Heart right ventricle (tissue), 16 donors: ENCODE measurements around the gene ALG3. TPM values are rescaled to one million over a fixed set of nuclear protein-coding genes. Genes with fewer than 3 reads are reported as not detected.

ENCODE experiments used
- ATAC-seq, 8 donors: fragments of 200-7000 bp; cut with Tn5 transposase; one replicate each; pipeline ENCODE4 v1.9.1; 2020; ENCODE audit warnings: mild to moderate bottlenecking in 8 of 8, moderate library complexity in 8 of 8, moderate number of reproducible peaks in 1 of 8
- DNase-seq, 2 donors: peaks; one replicate each; pipeline ENCODE4 v3.0.0-alpha.2; 2020
- H3K27ac ChIP-seq, 10 donors: fragments of 200-600 bp; sonication (generic) in 2 of 10; one replicate each; pipeline versions ENCODE4 v1.5.0 to v1.8.0; 2020 to 2022; ENCODE audit warnings: mild to moderate bottlenecking in 3 of 10
- H3K27me3 ChIP-seq, 7 donors: fragments of 200-600 bp; one replicate each; pipeline ENCODE4 v1.8.0; 2021 to 2022; ENCODE audit warnings: mild to moderate bottlenecking in 2 of 7
- H3K36me3 ChIP-seq, 9 donors: fragments of 200-600 bp; sonication (generic) in 1 of 9; one replicate each; pipeline versions ENCODE4 v1.5.0 to v1.8.0; 2020 to 2022; ENCODE audit warnings: mild to moderate bottlenecking in 2 of 9
- H3K4me1 ChIP-seq, 9 donors: fragments of 200-600 bp; sonication (generic) in 1 of 9; one replicate each; pipeline versions ENCODE4 v1.5.0 to v1.8.0; 2020 to 2022; ENCODE audit warnings: mild to moderate bottlenecking in 4 of 9
- H3K4me3 ChIP-seq, 10 donors: fragments of 200-600 bp; sonication (generic) in 2 of 10; one replicate each; pipeline versions ENCODE4 v1.5.0 to v1.8.0; 2020 to 2022; ENCODE audit warnings: mild to moderate bottlenecking in 7 of 10, moderate library complexity in 2 of 10
- H3K9me3 ChIP-seq, 11 donors: fragments of 200-600 bp in 10 of 11; sonication (generic) in 2 of 11; one replicate each; pipeline versions ENCODE4 v1.5.0 to v1.8.0; 2013 to 2022; ENCODE audit warnings: mild to moderate bottlenecking in 2 of 11, control low read depth in 1 of 11, moderate library complexity in 1 of 11
- WGBS, 2 donors: extraction: QIAGEN DNeasy Blood & Tissue Kit; methylation state at CpG; one replicate each; pipeline ENCODE4 v1.1.7; 2013; ENCODE audit warnings: inconsistent platforms in 1 of 2; 5-methylcytosine and 5-hydroxymethylcytosine counted together
- intact Hi-C, 10 donors: fragments of 100-400 bp; cut with DNase I; formaldehyde crosslinking; loops; one replicate each; pipeline versions ENCODE4 v1.11.1 to v1.14.2; 2022
- polyA plus RNA-seq, 2 donors: library from polyadenylated mRNA; stranded (reverse); fragments of 200-250 nt; gene quantifications; one replicate each; pipeline ENCODE4 v1.2.3, GENCODE V29; 2013
- total RNA-seq, 10 donors: library from RNA; stranded (reverse); fragmentation: NEBNext Ultra II Directional in 3 of 10; extraction: Animal tissue kit (Norgen Biotek cat#: 25700) in 3 of 10; gene quantifications; one replicate each; pipeline versions ENCODE4 v1.2.1 to v1.2.4, GENCODE V29; 2021 to 2023
- TF ChIP-seq, protein P1 (sequence below), 9 donors: fragments of 200-600 bp; sonication (generic) in 2 of 9; IDR thresholded peaks; one replicate each; pipeline versions ENCODE4 v1.5.0 to v1.8.0; 2021 to 2022; ENCODE audit warnings: antibody characterized with exemption in 9 of 9, mild to moderate bottlenecking in 5 of 9, moderate library complexity in 1 of 9
- donor health status: Arrhythmogenic right ventricular cardiomyopathy.
- donor health status: ischemic (EF 13 %, LVEDD 7.1; RV severe dilation, severe dysfunction).
- donor health status: healthy with polysubstance abuse.
- donor health status: DM: no; HTN: yes; CAD: no.
- donor health status: DM: no; HTN: no; CAD: no.
- donor health status: ischemic (EF 25% LVEDD 6.9; RV normal size, moderate dysfunction).
- donor health status: ischemic (EF 25% LVEDD 5.7; RV mildly dilated, moderate dysfunction).
- donor health status: healthy.
- donor health status: DM: yes; HTN: yes; CAD: no.
- donor health status: Ischemic cardiomyopathy.
- donor health status: ischemic (EF 35%, LVEDD 5.7; RV mildly dilated, moderate dysfunction).
- donor health status: nonischemic (EF 11% LVEDD 7.7; RV severe dilation, severe dysfunction).
- donor health status: DM: yes; HTN: yes; CAD: no.
- donor health status: PGD.
- donor health status: ischemic (EF 29% LVEDD 5.4; RV normal size, mild dysfunction).
- donor health status: nonischemic (EF 23%, LVEDD 6.1; RV moderate dilation, normal function).

Gene ALG3
- total and polyA plus RNA-seq, 12 donors, result 10.7 to 63.6 (median 14.0) TPM

GRCh38 chr3:184230603-184231528, 17.9 kb downstream of the ALG3 start:
- no peak overlapping the region for H3K27ac ChIP-seq
- H3K4me1 ChIP-seq, result peaks cover 0 to 20% (median 11%) of the 10 kb centered on the region in 9 donors
- H3K27me3 ChIP-seq, result peaks cover 17 to 78% (median 52%) of the 10 kb centered on the region in 7 donors
- 4 to 6% methylated on average over 63 to 79 of the region's 79 CpGs for WGBS, 2 donors
- peak overlapping the region; percentile 20 to 69 (median 54) for H3K4me3 ChIP-seq
- intact Hi-C loops, result no loop called here
- TF ChIP-seq, protein P1, sequence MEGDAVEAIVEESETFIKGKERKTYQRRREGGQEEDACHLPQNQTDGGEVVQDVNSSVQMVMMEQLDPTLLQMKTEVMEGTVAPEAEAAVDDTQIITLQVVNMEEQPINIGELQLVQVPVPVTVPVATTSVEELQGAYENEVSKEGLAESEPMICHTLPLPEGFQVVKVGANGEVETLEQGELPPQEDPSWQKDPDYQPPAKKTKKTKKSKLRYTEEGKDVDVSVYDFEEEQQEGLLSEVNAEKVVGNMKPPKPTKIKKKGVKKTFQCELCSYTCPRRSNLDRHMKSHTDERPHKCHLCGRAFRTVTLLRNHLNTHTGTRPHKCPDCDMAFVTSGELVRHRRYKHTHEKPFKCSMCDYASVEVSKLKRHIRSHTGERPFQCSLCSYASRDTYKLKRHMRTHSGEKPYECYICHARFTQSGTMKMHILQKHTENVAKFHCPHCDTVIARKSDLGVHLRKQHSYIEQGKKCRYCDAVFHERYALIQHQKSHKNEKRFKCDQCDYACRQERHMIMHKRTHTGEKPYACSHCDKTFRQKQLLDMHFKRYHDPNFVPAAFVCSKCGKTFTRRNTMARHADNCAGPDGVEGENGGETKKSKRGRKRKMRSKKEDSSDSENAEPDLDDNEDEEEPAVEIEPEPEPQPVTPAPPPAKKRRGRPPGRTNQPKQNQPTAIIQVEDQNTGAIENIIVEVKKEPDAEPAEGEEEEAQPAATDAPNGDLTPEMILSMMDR (IDR thresholded peaks at IDR 0.05), result no peak
- no peaks in the 10 kb centered on the region for H3K9me3 ChIP-seq
- H3K36me3 ChIP-seq, result no peaks in the 10 kb centered on the region
- DNase-seq (no peak), ATAC-seq (no peak)

GRCh38 chr3:184230081-184230602, 18.6 kb downstream of the ALG3 start:
- intact Hi-C loops, result no loop called here
- no peak for ATAC-seq

DNA sequence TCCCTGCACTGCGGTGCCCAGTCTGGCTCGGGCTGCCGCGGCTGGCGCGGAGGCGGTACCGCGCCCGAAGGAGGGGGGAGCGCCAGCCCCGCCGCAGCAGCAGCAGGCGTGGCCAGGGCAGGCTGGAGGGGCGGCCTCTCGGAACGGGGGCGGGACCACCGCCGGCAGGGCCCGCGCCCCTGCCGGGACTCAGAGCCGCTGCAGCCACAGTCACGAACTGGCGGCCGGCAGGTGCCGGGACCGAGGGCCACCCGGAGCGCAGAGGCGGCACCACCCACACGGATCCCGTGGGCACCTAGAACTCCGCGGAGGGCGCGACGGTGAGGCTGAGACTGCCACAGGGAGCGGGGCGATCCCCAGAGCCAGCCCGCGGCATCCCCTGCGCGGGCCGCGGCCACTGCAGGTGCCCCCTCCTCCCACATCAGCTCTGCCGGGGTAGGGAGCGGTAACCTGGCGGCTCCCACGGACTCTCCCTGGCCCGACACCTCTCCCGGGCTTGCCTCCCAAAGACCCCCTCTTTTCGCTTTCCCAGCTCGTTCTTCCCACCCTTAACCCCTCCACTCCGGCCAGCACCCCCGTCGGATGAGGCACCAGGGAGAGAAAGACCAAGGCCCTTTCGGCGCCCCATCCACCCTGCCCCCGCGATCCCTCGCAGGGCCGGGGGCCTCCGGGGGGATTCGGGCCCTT, 19.2 kb downstream of the ALG3 start, which contains the start of gene VWA5B2:
Gene VWA5B2 (plus strand): TSS at position 192 of the 687 bp plus-strand sequence. CDS start 944 bp downstream, outside the sequence.
- ATAC-seq (peak; percentile 84 to 91 (median 87)), DNase-seq (peak; percentile 36 to 67)
- TF ChIP-seq, protein P1 (IDR thresholded peaks at IDR 0.05), result peak in 8 of 9 donors; percentile 5 to 45 (median 29)
- Histone ChIP-seq H3K27ac (no peak within 1 kb of the TSS), H3K4me3 (peak within 1 kb of the TSS; percentile 38 to 69 (median 54)), H3K9me3 (no peaks in the 10 kb centered on the region), H3K27me3 (peaks cover 17 to 90% (median 52%) of the 10 kb centered on the region in 7 donors), H3K4me1 (peaks cover 0 to 20% (median 11%) of the 10 kb centered on the region in 9 donors), H3K36me3 (no peaks in the 10 kb centered on the region)
- 0 to 1% methylated on average over 53 to 66 of the region's 66 CpGs for WGBS, 2 donors
- intact Hi-C loops, result no loop called here

More at GRCh38 chr3:184230081-184230602, 18.6 kb downstream of the ALG3 start:
- 0 to 1% methylated on average over 50 to 61 of the region's 61 CpGs for WGBS, 2 donors
- DNase-seq, result no peak
- peak overlapping the region; percentile 20 to 69 (median 54) for H3K4me3 ChIP-seq
- peaks cover 0 to 20% (median 11%) of the 10 kb centered on the region in 9 donors for H3K4me1 ChIP-seq
- H3K9me3 ChIP-seq, result no peaks in the 10 kb centered on the region
- TF ChIP-seq, protein P1 (IDR thresholded peaks at IDR 0.05), result no peak
- peaks cover 17 to 84% (median 52%) of the 10 kb centered on the region in 7 donors for H3K27me3 ChIP-seq
- H3K36me3 ChIP-seq, result no peaks in the 10 kb centered on the region
- H3K27ac ChIP-seq, result no peak overlapping the region
